Measurements from ENCODE around the gene BCL2L2.

BCL2L2 gene

GRCh38 chr14:23352506-23353432 lies 46.1 kb downstream of the BCL2L2 start, which contains the start of gene SLC22A17:
Gene SLC22A17 (minus strand): TSS chr14:23352887.
- TF ChIP-seq CTCF (IDR thresholded peaks at IDR 0.05; ENCODE audit: control extremely low read depth, extremely low read depth, low read depth, missing control alignments) = no peak
- no peak for DNase-seq (ENCODE audit: extremely low spot score)
- POLR2A ChIA-PET = no interaction called here
- CTCF ChIA-PET = interaction anchor here (1.3 to 1.6 kb wide), 3 partner anchors 26 to 89 kb away, joined by 3 to 6 read pairs (median 3); no protein-coding TSS in a partner anchor

GRCh38 chr14:23353433-23353780 lies 46.8 kb downstream of the BCL2L2 start:
- POLR2A ChIA-PET = no interaction called here
- TF ChIP-seq CTCF (IDR thresholded peaks at IDR 0.05; ENCODE audit: control extremely low read depth, extremely low read depth, low read depth, missing control alignments) = no peak
- DNase-seq (ENCODE audit: extremely low spot score) = no peak
- CTCF ChIA-PET = interaction anchor here (0.7 to 1.6 kb wide), 4 partner anchors 26 to 90 kb away, joined by 3 to 6 read pairs (median 3); no protein-coding TSS in a partner anchor

- no peak for TF ChIP-seq CTCF (IDR thresholded peaks at IDR 0.05; ENCODE audit: control extremely low read depth, extremely low read depth, low read depth, missing control alignments)
- ChIA-PET CTCF (interaction anchor here (1.0 to 1.5 kb wide), 2 partner anchors 234 to 278 kb away, joined by 3 to 4 read pairs; no protein-coding TSS in a partner anchor), POLR2A (no interaction called here)
- no peak for DNase-seq (ENCODE audit: extremely low spot score)
Observed at GRCh38 chr14:23354990-23355389, 48.4 kb downstream of the BCL2L2 start.

GRCh38 chr14:23355871-23356435 lies 49.3 kb downstream of the BCL2L2 start:
- POLR2A ChIA-PET = no interaction called here
- no peak for DNase-seq (ENCODE audit: extremely low spot score)
- TF ChIP-seq CTCF (IDR thresholded peaks at IDR 0.05; ENCODE audit: control extremely low read depth, extremely low read depth, low read depth, missing control alignments) = no peak
- CTCF ChIA-PET = no interaction called here

GRCh38 chr14:23356662-23357061 lies 50.0 kb downstream of the BCL2L2 start:
- no peak for DNase-seq (ENCODE audit: extremely low spot score)
- POLR2A ChIA-PET = no interaction called here
- CTCF ChIA-PET = no interaction called here
- no peak for TF ChIP-seq CTCF (IDR thresholded peaks at IDR 0.05; ENCODE audit: control extremely low read depth, extremely low read depth, low read depth, missing control alignments)

GRCh38 chr14:23357261-23357660 lies 50.6 kb downstream of the BCL2L2 start:
- DNase-seq (ENCODE audit: extremely low spot score) = no peak
- TF ChIP-seq CTCF (IDR thresholded peaks at IDR 0.05; ENCODE audit: control extremely low read depth, extremely low read depth, low read depth, missing control alignments) = no peak
- POLR2A ChIA-PET = no interaction called here
- CTCF ChIA-PET = no interaction called here

Data from GM10248 (cell line).